ENCODE measurements around the gene ZNF710. TPM values are rescaled to one million over a fixed set of nuclear protein-coding genes. Genes with fewer than 3 reads are reported as not detected.
A peak's percentile ranks its signal among the peaks of the same experiment; 100 is the strongest.

The ZNF710 gene
- total and polyA plus RNA-seq, 2 of the 13 experiments (the other 11 are each of a cell fraction or from before 2014, with no cell fraction given) = 4.7 to 20.6 TPM

- TF ChIP-seq GTF3A (CRISPR knock-in tag; conservative IDR thresholded peaks at IDR 0.05) = no peak
- TF ChIP-seq SRY (CRISPR knock-in tag; IDR thresholded peaks at IDR 0.05) = no peak
- TF ChIP-seq RARA (CRISPR knock-in tag; IDR thresholded peaks at IDR 0.05) = peak; percentile 83
- TF ChIP-seq ZNF331 (CRISPR knock-in tag; IDR thresholded peaks at IDR 0.05) = peak; percentile 90
- TF ChIP-seq, protein P1, sequence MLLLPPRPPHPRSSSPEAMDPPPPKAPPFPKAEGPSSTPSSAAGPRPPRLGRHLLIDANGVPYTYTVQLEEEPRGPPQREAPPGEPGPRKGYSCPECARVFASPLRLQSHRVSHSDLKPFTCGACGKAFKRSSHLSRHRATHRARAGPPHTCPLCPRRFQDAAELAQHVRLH (CRISPR knock-in tag; IDR thresholded peaks at IDR 0.05; ENCODE audit: borderline replicate concordance, low read depth) = peak; percentile 25; the same call in 1 of the 2 replicates
- TF ChIP-seq, protein P2, sequence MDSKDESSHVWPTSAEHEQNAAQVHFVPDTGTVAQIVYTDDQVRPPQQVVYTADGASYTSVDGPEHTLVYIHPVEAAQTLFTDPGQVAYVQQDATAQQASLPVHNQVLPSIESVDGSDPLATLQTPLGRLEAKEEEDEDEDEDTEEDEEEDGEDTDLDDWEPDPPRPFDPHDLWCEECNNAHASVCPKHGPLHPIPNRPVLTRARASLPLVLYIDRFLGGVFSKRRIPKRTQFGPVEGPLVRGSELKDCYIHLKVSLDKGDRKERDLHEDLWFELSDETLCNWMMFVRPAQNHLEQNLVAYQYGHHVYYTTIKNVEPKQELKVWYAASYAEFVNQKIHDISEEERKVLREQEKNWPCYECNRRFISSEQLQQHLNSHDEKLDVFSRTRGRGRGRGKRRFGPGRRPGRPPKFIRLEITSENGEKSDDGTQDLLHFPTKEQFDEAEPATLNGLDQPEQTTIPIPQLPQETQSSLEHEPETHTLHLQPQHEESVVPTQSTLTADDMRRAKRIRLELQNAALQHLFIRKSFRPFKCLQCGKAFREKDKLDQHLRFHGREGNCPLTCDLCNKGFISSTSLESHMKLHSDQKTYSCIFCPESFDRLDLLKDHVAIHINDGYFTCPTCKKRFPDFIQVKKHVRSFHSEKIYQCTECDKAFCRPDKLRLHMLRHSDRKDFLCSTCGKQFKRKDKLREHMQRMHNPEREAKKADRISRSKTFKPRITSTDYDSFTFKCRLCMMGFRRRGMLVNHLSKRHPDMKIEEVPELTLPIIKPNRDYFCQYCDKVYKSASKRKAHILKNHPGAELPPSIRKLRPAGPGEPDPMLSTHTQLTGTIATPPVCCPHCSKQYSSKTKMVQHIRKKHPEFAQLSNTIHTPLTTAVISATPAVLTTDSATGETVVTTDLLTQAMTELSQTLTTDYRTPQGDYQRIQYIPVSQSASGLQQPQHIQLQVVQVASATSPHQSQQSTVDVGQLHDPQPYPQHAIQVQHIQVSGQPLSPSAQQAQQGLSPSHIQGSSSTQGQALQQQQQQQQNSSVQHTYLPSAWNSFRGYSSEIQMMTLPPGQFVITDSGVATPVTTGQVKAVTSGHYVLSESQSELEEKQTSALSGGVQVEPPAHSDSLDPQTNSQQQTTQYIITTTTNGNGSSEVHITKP (CRISPR knock-in tag; IDR thresholded peaks at IDR 0.05; ENCODE audit: low read depth) = 0 out of 2 replicates have a peak, but pooled peaks have one; percentile 19
- peak; percentile 88 for TF ChIP-seq TARDBP (CRISPR knock-in tag; IDR thresholded peaks at IDR 0.05)
- peak; percentile 62 for TF ChIP-seq ZNF564 (CRISPR knock-in tag; IDR thresholded peaks at IDR 0.05)
- 0 out of 2 replicates have a peak, but pooled peaks have one; percentile 35 for TF ChIP-seq THAP9 (CRISPR knock-in tag; IDR thresholded peaks at IDR 0.05; ENCODE audit: borderline replicate concordance)
- TF ChIP-seq, protein P3, sequence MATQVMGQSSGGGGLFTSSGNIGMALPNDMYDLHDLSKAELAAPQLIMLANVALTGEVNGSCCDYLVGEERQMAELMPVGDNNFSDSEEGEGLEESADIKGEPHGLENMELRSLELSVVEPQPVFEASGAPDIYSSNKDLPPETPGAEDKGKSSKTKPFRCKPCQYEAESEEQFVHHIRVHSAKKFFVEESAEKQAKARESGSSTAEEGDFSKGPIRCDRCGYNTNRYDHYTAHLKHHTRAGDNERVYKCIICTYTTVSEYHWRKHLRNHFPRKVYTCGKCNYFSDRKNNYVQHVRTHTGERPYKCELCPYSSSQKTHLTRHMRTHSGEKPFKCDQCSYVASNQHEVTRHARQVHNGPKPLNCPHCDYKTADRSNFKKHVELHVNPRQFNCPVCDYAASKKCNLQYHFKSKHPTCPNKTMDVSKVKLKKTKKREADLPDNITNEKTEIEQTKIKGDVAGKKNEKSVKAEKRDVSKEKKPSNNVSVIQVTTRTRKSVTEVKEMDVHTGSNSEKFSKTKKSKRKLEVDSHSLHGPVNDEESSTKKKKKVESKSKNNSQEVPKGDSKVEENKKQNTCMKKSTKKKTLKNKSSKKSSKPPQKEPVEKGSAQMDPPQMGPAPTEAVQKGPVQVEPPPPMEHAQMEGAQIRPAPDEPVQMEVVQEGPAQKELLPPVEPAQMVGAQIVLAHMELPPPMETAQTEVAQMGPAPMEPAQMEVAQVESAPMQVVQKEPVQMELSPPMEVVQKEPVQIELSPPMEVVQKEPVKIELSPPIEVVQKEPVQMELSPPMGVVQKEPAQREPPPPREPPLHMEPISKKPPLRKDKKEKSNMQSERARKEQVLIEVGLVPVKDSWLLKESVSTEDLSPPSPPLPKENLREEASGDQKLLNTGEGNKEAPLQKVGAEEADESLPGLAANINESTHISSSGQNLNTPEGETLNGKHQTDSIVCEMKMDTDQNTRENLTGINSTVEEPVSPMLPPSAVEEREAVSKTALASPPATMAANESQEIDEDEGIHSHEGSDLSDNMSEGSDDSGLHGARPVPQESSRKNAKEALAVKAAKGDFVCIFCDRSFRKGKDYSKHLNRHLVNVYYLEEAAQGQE (IDR thresholded peaks at IDR 0.05; ENCODE audit: borderline replicate concordance in 1 of 2, low read depth in 1 of 2, low read length in 2 of 2) = 0 out of 4 replicates have a peak, but pooled peaks of 1 of the 2 experiments have one; percentile 3
- no peak for TF ChIP-seq ZNF883 (CRISPR knock-in tag; IDR thresholded peaks at IDR 0.05; ENCODE audit: not compliant biosample characterization)
- TF ChIP-seq ZFP90 (CRISPR knock-in tag; IDR thresholded peaks at IDR 0.05; ENCODE audit: borderline replicate concordance) = peak; percentile 67
- TF ChIP-seq ARID5B (CRISPR knock-in tag; IDR thresholded peaks at IDR 0.05) = peak; percentile 68; the same call in 1 of the 2 replicates
- no peak for TF ChIP-seq JUND (CRISPR knock-in tag; IDR thresholded peaks at IDR 0.05)
Measured at GRCh38 chr15:90054618-90055097, 53.5 kb downstream of the ZNF710 start (continued).

Measured in HepG2 (cell line).